ENCODE results near the gene C11orf91. TPM values are rescaled to one million over a fixed set of nuclear protein-coding genes. Genes with fewer than 3 reads are reported as not detected.

Gene C11orf91
- total RNA-seq, 4 donors from 2014 or later: not detected

- WGBS, 2 donors (ENCODE audit: low coverage in 1 of 2): 81 to 84% methylated on average over 7 of the region's 7 CpGs
- Histone ChIP-seq H3K27ac (no peak overlapping the region), H3K9me3 (no peaks in the 10 kb centered on the region), H3K4me1 (peaks cover 0 to 17% (median 0%) of the 10 kb centered on the region in 3 donors), H3K4me3 (no peak overlapping the region), H3K27me3 (no peaks in the 10 kb centered on the region), H3K36me3 (peaks cover 0 to 34% of the 10 kb centered on the region in 2 donors)
- no peak for ATAC-seq
- TF ChIP-seq CTCF (IDR thresholded peaks at IDR 0.05): no peak
- TF ChIP-seq POLR2A (IDR thresholded peaks at IDR 0.05): no peak
- TF ChIP-seq POLR2AphosphoS5 (IDR thresholded peaks at IDR 0.05): no peak
- TF ChIP-seq EP300 (IDR thresholded peaks at IDR 0.05): no peak
These were observed 41.2 kb upstream of the C11orf91 start for GRCh38 chr11:33741806-33742205.

GRCh38 chr11:33737362-33737821, 36.8 kb upstream of the C11orf91 start:
- 42 to 78% methylated on average over 1 to 3 of the region's 3 CpGs for whole genome bisulfite sequencing, 2 donors (ENCODE audit: low coverage in 1 of 2)
- Histone ChIP-seq H3K4me3 (no peak overlapping the region), H3K9me3 (no peaks in the 10 kb centered on the region), H3K27ac (peak overlapping the region in 3 of 4 donors; percentile 90 to 93 (median 92)), H3K4me1 (peaks cover 0 to 40% (median 4%) of the 10 kb centered on the region in 3 donors), H3K27me3 (no peaks in the 10 kb centered on the region), H3K36me3 (peaks cover 0 to 18% of the 10 kb centered on the region in 2 donors)
- TF ChIP-seq CTCF (IDR thresholded peaks at IDR 0.05): no peak
- no peak for TF ChIP-seq POLR2AphosphoS5 (IDR thresholded peaks at IDR 0.05)
- TF ChIP-seq EP300 (IDR thresholded peaks at IDR 0.05): no peak
- ATAC-seq: no peak

- peak; percentile 92 to 93 for TF ChIP-seq POLR2A (IDR thresholded peaks at IDR 0.05)
- TF ChIP-seq EP300 (IDR thresholded peaks at IDR 0.05): no peak
- TF ChIP-seq CTCF (IDR thresholded peaks at IDR 0.05): peak in 1 of 4 experiments; percentile 2
- peak; percentile 97 for TF ChIP-seq POLR2AphosphoS5 (IDR thresholded peaks at IDR 0.05)
- Histone ChIP-seq H3K4me1 (peaks cover 0 to 51% (median 7%) of the 10 kb centered on the region in 3 donors), H3K27ac (peak within 1 kb of the TSS; percentile 87 to 93 (median 91)), H3K27me3 (no peaks in the 10 kb centered on the region), H3K36me3 (peaks cover 0 to 7% of the 10 kb centered on the region in 2 donors), H3K9me3 (no peaks in the 10 kb centered on the region), H3K4me3 (peak within 1 kb of the TSS; percentile 84 to 87)
- 0% methylated on average over 4 to 14 of the region's 48 CpGs for WGBS, 2 donors (ENCODE audit: low coverage in 1 of 2)
- ATAC-seq: peak; percentile 98
These were observed 35.7 kb upstream of the C11orf91 start, which contains the start of gene CD59 for GRCh38 chr11:33736148-33736812. CD59 (minus strand) TSS chr11:33736423; CDS start chr11:33722445, 13,978 bp downstream.

GRCh38 chr11:33735271-33736147, 34.9 kb upstream of the C11orf91 start:
- Histone ChIP-seq H3K9me3 (no peaks in the 10 kb centered on the region), H3K27me3 (no peaks in the 10 kb centered on the region), H3K4me3 (peak overlapping the region; percentile 84 to 87), H3K36me3 (peaks cover 0 to 7% of the 10 kb centered on the region in 2 donors), H3K4me1 (peaks cover 0 to 59% (median 8%) of the 10 kb centered on the region in 3 donors), H3K27ac (peak overlapping the region; percentile 87 to 93 (median 91))
- TF ChIP-seq CTCF (IDR thresholded peaks at IDR 0.05): peak in 2 of 4 experiments; percentile 32 to 34
- no peak for TF ChIP-seq POLR2AphosphoS5 (IDR thresholded peaks at IDR 0.05)
- TF ChIP-seq EP300 (IDR thresholded peaks at IDR 0.05): no peak
- peak; percentile 4 for ATAC-seq
- WGBS, 2 donors (ENCODE audit: low coverage in 1 of 2): 0 to 12% methylated on average over 1 to 8 of the region's 53 CpGs
